ENCODE results near the gene PRUNE2.

GRCh38 chr9:76891279-76891678 is 14.6 kb downstream of the PRUNE2 start:
- TF ChIP-seq CTCF (IDR thresholded peaks at IDR 0.05; ENCODE audit: low read depth, low read length, poor library complexity, severe bottlenecking) (no peak), EZH2phosphoT487 (IDR thresholded peaks at IDR 0.05; ENCODE audit: borderline replicate concordance, low read length) (no peak)
